NCI-H1105 treated with DMSO at 0.1 percent for 48 hours (cell line): ENCODE measurements around the gene AHSA1.

Source experiments
- DNase-seq: peaks from one replicate; lab custom pipeline; 2025; lab: John Stamatoyannopoulos, UW

Gene AHSA1

DNA sequence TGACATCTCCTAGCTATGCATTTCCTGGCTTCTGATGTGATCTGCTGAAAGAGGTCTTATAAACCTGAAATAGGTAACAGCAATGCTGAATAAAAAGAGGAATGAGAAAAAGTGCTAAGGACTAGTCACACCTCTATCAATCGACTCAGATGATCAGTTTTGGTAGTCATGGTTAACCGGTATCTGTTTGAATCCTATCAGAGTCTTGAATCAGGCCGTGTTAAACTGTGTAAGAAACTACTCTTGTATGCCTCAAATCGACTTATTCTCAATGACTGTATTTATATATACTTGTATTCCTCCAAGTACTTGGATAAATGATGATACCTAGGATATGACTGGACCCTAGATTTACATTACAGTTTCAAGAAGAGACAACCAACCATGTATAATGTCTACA lies 51.5 kb downstream of the AHSA1 start:
- DNase-seq, result no peak

DNA sequence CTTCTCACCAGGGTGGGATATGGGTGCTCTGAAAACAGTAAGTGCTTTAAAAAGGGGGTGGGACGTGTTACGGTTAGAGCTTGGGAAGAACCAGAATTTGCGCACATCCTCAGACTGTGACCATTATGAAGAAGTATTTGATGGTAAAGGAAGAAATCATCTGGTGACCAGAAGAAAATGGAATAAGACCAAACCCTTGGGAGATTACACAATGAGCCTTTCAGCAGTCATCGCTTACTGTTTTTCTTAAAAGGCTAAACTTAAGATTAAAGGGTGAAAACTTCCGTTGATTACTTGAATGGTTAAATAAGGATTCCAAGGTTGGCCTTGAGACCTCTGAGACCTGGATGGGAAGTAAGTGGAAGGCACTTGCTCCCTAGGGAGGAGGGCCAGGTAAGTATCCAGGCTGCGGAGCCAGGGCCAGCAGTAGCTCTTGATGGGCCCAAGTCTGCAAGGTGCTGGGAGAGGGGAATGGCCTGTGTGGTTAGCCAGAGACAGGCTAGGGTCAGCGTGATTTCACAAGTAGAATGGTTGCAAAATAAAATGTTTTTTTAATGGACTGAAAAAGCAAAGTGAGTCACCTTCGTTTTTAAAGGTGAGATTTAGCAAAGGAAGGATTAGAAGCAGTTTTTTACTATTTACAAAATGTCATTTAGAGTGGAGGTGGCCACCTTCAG lies 53.7 kb downstream of the AHSA1 start:
- DNase-seq, result no peak

DNA sequence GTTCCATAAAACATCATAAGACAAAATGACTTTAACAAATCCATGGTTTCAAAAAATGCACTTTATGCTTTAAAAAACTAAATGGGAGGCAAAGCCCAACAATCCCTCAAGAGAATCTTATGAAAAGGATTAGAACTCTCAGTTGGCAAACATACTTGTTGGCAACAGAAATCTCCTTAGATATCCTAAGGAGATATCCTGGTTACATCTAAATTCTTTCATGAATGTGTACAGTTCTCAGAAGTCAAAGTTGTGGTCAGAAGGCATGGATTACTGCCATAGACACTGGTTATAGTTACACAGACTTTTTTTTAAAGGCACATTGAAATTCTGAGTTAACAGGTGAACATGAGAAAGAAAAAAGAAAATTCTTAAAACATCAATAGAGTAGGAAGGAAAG lies 58.2 kb downstream of the AHSA1 start:
- DNase-seq, result no peak
